ENCODE results near the gene CDK5RAP1. TPM values are rescaled to one million over a fixed set of nuclear protein-coding genes. Genes with fewer than 3 reads are reported as not detected.
A peak's percentile ranks its signal among the peaks of the same experiment; 100 is the strongest.

Gene CDK5RAP1
- total RNA-seq, 4 donors from 2014 or later: 11.3 to 19.5 (median 16.9) TPM

DNA sequence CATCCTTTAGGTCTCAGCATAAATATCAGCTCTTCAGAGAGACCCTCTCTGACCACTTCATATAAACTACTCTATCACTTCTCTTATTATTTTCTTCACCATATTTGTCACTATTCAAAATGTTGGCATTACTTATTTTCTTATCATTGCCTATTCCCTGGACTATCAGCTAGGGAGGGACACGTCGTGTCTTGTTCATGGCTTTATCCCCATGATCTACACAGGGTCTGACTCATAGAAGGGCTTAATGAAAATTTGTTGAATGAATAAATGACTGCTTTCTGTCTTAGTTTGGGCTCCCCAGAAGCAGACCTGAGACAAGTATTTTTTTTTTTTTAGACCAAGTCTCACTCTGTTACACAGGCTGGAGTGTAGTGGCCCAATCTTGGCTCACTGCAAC lies 3.0 kb upstream of the CDK5RAP1 start:
- DNase-seq (ENCODE audit: extremely low spot score): no peak
- Histone ChIP-seq H3K4me3 (no peak overlapping the region), H3K27ac (replicated peaks in 1 of 4) (no peak overlapping the region), H3K36me3 (peaks cover 11 to 42% (median 35%) of the 10 kb centered on the region in 4 donors), H3K4me1 (peaks cover 13 to 28% (median 27%) of the 10 kb centered on the region in 4 donors), H3K9me3 (no peaks in the 10 kb centered on the region), H3K27me3 (no peaks in the 10 kb centered on the region)
- WGBS: 97% methylated on average over 2 of the region's 2 CpGs
- intact Hi-C loops (cut with DNase I): no loop called here
- TF ChIP-seq, protein P1, sequence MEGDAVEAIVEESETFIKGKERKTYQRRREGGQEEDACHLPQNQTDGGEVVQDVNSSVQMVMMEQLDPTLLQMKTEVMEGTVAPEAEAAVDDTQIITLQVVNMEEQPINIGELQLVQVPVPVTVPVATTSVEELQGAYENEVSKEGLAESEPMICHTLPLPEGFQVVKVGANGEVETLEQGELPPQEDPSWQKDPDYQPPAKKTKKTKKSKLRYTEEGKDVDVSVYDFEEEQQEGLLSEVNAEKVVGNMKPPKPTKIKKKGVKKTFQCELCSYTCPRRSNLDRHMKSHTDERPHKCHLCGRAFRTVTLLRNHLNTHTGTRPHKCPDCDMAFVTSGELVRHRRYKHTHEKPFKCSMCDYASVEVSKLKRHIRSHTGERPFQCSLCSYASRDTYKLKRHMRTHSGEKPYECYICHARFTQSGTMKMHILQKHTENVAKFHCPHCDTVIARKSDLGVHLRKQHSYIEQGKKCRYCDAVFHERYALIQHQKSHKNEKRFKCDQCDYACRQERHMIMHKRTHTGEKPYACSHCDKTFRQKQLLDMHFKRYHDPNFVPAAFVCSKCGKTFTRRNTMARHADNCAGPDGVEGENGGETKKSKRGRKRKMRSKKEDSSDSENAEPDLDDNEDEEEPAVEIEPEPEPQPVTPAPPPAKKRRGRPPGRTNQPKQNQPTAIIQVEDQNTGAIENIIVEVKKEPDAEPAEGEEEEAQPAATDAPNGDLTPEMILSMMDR (IDR thresholded peaks at IDR 0.05): no peak
- TF ChIP-seq POLR2AphosphoS5 (IDR thresholded peaks at IDR 0.05) (no peak), POLR2A (IDR thresholded peaks at IDR 0.05; ENCODE audit: low read depth) (no peak), EP300 (IDR thresholded peaks at IDR 0.05) (no peak)

GRCh38 chr20:33401921-33402369 lies 626 bp upstream of the CDK5RAP1 start:
- DNase-seq (ENCODE audit: extremely low spot score): no peak
- Histone ChIP-seq H3K27ac (replicated peaks in 1 of 4) (peak overlapping the region in 3 of 4 donors; percentile 73 to 82 (median 75)), H3K27me3 (no peaks in the 10 kb centered on the region), H3K9me3 (no peaks in the 10 kb centered on the region), H3K36me3 (peaks cover 0 to 21% (median 17%) of the 10 kb centered on the region in 4 donors), H3K4me3 (peak overlapping the region; percentile 77 to 100 (median 96)), H3K4me1 (peaks cover 13 to 47% (median 39%) of the 10 kb centered on the region in 4 donors)
- TF ChIP-seq EP300 (IDR thresholded peaks at IDR 0.05): no peak
- TF ChIP-seq, protein P1 (IDR thresholded peaks at IDR 0.05): no peak
- no peak for TF ChIP-seq POLR2A (IDR thresholded peaks at IDR 0.05; ENCODE audit: low read depth)
- intact Hi-C loops (cut with DNase I): no loop called here
- 56% methylated on average over 8 of the region's 8 CpGs for WGBS

DNA sequence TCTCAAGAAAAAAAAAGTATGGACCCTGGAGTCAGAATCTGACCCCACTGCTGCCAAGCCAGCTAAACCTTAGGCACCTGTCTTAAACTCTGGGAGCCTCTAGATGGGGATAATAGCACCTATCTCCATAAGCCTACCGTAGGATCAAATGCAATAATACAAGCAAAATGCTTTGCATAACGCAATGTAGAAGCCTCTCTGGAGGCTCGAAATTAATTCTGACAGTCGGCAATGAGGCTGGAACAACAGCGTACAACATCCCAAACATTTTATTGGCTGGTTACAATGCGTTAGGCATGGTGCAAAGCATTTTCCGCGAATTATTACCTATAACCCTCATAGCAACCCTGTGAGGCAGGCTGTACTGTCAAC lies 521 bp downstream of the CDK5RAP1 start:
- intact Hi-C loops (cut with DNase I): no loop called here
- DNase-seq (ENCODE audit: extremely low spot score): no peak
- Histone ChIP-seq H3K4me1 (peaks cover 13 to 51% (median 41%) of the 10 kb centered on the region in 4 donors), H3K27me3 (no peaks in the 10 kb centered on the region), H3K27ac (replicated peaks in 1 of 4) (peak overlapping the region; percentile 73 to 82 (median 76)), H3K4me3 (peak overlapping the region; percentile 77 to 100 (median 96)), H3K36me3 (peaks cover 6 to 21% (median 16%) of the 10 kb centered on the region in 4 donors), H3K9me3 (no peaks in the 10 kb centered on the region)
- 0% methylated on average over 8 of the region's 8 CpGs for WGBS
- TF ChIP-seq POLR2AphosphoS5 (IDR thresholded peaks at IDR 0.05) (no peak), POLR2A (IDR thresholded peaks at IDR 0.05; ENCODE audit: low read depth) (no peak), EP300 (IDR thresholded peaks at IDR 0.05) (no peak)
- TF ChIP-seq, protein P1 (IDR thresholded peaks at IDR 0.05): no peak

DNA sequence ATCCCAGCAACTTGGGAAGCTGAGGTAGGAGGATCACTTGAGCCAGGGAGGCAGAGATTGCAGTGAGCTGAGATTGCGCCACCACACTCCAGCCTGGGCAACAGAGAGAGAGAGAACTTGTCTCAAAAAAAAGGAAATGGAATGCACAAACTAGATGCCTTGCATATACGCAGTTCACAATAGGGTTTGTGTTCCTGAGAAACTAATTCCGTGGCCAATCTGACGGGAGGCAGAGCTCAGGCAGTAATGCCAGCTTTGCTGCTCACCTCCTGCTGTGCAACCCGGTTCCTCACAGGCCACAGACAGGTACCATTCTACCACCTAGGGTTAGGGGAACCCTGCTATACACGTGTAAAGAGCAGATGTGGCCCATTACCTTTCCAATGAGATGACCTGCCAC lies 1.4 kb downstream of the CDK5RAP1 start:
- Histone ChIP-seq H3K9me3 (no peaks in the 10 kb centered on the region), H3K4me1 (peaks cover 13 to 51% (median 41%) of the 10 kb centered on the region in 4 donors), H3K27ac (replicated peaks in 1 of 4) (no peak overlapping the region), H3K4me3 (peak overlapping the region; percentile 77 to 100 (median 96)), H3K27me3 (no peaks in the 10 kb centered on the region), H3K36me3 (peaks cover 6 to 30% (median 19%) of the 10 kb centered on the region in 4 donors)
- DNase-seq (ENCODE audit: extremely low spot score): no peak
- TF ChIP-seq POLR2AphosphoS5 (IDR thresholded peaks at IDR 0.05) (no peak), EP300 (IDR thresholded peaks at IDR 0.05) (no peak), POLR2A (IDR thresholded peaks at IDR 0.05; ENCODE audit: low read depth) (no peak)
- TF ChIP-seq, protein P1 (IDR thresholded peaks at IDR 0.05): no peak
- intact Hi-C loops (cut with DNase I): no loop called here
- 65% methylated on average over 6 of the region's 6 CpGs for WGBS

GRCh38 chr20:33394718-33395117 lies 6.6 kb downstream of the CDK5RAP1 start:
- Histone ChIP-seq H3K4me3 (no peak overlapping the region), H3K27me3 (no peaks in the 10 kb centered on the region), H3K9me3 (no peaks in the 10 kb centered on the region), H3K36me3 (peaks cover 23 to 78% (median 60%) of the 10 kb centered on the region in 4 donors), H3K27ac (replicated peaks in 1 of 4) (no peak overlapping the region), H3K4me1 (peaks cover 3 to 27% (median 18%) of the 10 kb centered on the region in 4 donors)
- intact Hi-C loops (cut with DNase I): no loop called here
- no peak for DNase-seq (ENCODE audit: extremely low spot score)
- TF ChIP-seq, protein P1 (IDR thresholded peaks at IDR 0.05): no peak
- TF ChIP-seq EP300 (IDR thresholded peaks at IDR 0.05) (no peak), POLR2A (IDR thresholded peaks at IDR 0.05; ENCODE audit: low read depth) (no peak), POLR2AphosphoS5 (IDR thresholded peaks at IDR 0.05) (no peak)
- 88% methylated on average over 4 of the region's 4 CpGs for WGBS

Data from esophagus muscularis mucosa (tissue), 4 donors.